Measurements from ENCODE around the gene TXNL4B. TPM values are rescaled to one million over a fixed set of nuclear protein-coding genes. Genes with fewer than 3 reads are reported as not detected.

TXNL4B gene
- polyA plus RNA-seq, 4 donors: 11.3 to 22.1 (median 12.1) TPM

GRCh38 chr16:72044296-72044695 is 49.1 kb downstream of the TXNL4B start:
- WGBS, 3 donors: 74 to 78% (median 75%) methylated on average over 6 of the region's 6 CpGs
- no peaks in the 10 kb centered on the region for H3K27me3 ChIP-seq (ENCODE audit: control insufficient read depth in 3 of 3, insufficient read depth in 3 of 3, low read length in 3 of 3)
- H3K9me3 ChIP-seq (ENCODE audit: control insufficient read depth in 2 of 2, insufficient read depth in 1 of 2, low read depth in 1 of 2, low read length in 1 of 2): peaks cover 0 to 4% of the 10 kb centered on the region in 2 donors
- no peak for DNase-seq
- H3K4me1 ChIP-seq (ENCODE audit: control insufficient read depth in 3 of 3, insufficient read depth in 2 of 3, low read depth in 1 of 3, low read length in 2 of 3): peaks cover 0 to 3% (median 0%) of the 10 kb centered on the region in 3 donors
- no peak for FAIRE-seq
- H3K4me3 ChIP-seq (ENCODE audit: low read depth in 1 of 3, low read length in 3 of 3): no peak overlapping the region
- peaks cover 0 to 8% (median 0%) of the 10 kb centered on the region in 3 donors for H3K36me3 ChIP-seq (ENCODE audit: control insufficient read depth in 3 of 3, insufficient read depth in 2 of 3, low read depth in 1 of 3, low read length in 3 of 3)
- H3K27ac ChIP-seq (ENCODE audit: low read depth in 1 of 3, low read length in 2 of 3): no peak overlapping the region

GRCh38 chr16:72043539-72043938 is 49.9 kb downstream of the TXNL4B start:
- DNase-seq (no peak), FAIRE-seq (no peak)
- H3K36me3 ChIP-seq (ENCODE audit: control insufficient read depth in 3 of 3, insufficient read depth in 2 of 3, low read depth in 1 of 3, low read length in 3 of 3): peaks cover 0 to 8% (median 0%) of the 10 kb centered on the region in 3 donors
- no peaks in the 10 kb centered on the region for H3K9me3 ChIP-seq (ENCODE audit: control insufficient read depth in 2 of 2, insufficient read depth in 1 of 2, low read depth in 1 of 2, low read length in 1 of 2)
- H3K4me1 ChIP-seq (ENCODE audit: control insufficient read depth in 3 of 3, insufficient read depth in 2 of 3, low read depth in 1 of 3, low read length in 2 of 3): peaks cover 0 to 3% (median 0%) of the 10 kb centered on the region in 3 donors
- H3K4me3 ChIP-seq (ENCODE audit: low read depth in 1 of 3, low read length in 3 of 3): no peak overlapping the region
- WGBS, 3 donors: 92 to 97% (median 94%) methylated on average over 1 of the region's 1 CpG
- H3K27me3 ChIP-seq (ENCODE audit: control insufficient read depth in 3 of 3, insufficient read depth in 3 of 3, low read length in 3 of 3): no peaks in the 10 kb centered on the region
- H3K27ac ChIP-seq (ENCODE audit: low read depth in 1 of 3, low read length in 2 of 3): no peak overlapping the region

DNA sequence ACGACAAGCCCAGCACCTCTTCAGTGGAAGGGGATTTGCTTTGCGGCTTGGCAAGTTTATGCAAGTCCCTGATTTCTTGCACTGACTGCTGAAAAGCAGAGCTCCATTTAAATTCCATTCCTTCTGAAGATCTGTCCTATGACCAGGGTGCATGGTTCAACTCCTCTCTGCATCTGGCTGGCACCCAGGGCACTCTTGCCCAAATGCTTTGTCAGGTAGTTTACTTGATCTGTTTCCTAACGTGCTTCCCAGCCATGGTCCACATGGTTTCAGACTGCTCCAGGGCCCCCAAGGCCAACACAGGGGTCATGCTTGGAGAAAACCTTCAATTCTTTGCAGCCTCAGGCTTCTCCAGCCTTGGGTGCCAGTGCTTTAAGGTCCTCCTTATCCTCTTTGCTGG is 50.4 kb downstream of the TXNL4B start:
- WGBS, 3 donors: 36 to 47% (median 38%) methylated on average over 3 of the region's 3 CpGs
- H3K4me1 ChIP-seq (ENCODE audit: control insufficient read depth in 3 of 3, insufficient read depth in 2 of 3, low read depth in 1 of 3, low read length in 2 of 3): peaks cover 0 to 3% (median 0%) of the 10 kb centered on the region in 3 donors
- no peaks in the 10 kb centered on the region for H3K27me3 ChIP-seq (ENCODE audit: control insufficient read depth in 3 of 3, insufficient read depth in 3 of 3, low read length in 3 of 3)
- H3K4me3 ChIP-seq (ENCODE audit: low read depth in 1 of 3, low read length in 3 of 3): no peak overlapping the region
- peaks cover 0 to 8% (median 0%) of the 10 kb centered on the region in 3 donors for H3K36me3 ChIP-seq (ENCODE audit: control insufficient read depth in 3 of 3, insufficient read depth in 2 of 3, low read depth in 1 of 3, low read length in 3 of 3)
- no peaks in the 10 kb centered on the region for H3K9me3 ChIP-seq (ENCODE audit: control insufficient read depth in 2 of 2, insufficient read depth in 1 of 2, low read depth in 1 of 2, low read length in 1 of 2)
- DNase-seq (peak in 1 of 2 donors; percentile 28), FAIRE-seq (no peak)
- no peak overlapping the region for H3K27ac ChIP-seq (ENCODE audit: low read depth in 1 of 3, low read length in 2 of 3)

- H3K27me3 ChIP-seq (ENCODE audit: control insufficient read depth in 3 of 3, insufficient read depth in 3 of 3, low read length in 3 of 3): no peaks in the 10 kb centered on the region
- FAIRE-seq: no peak
- H3K9me3 ChIP-seq (ENCODE audit: control insufficient read depth in 2 of 2, insufficient read depth in 1 of 2, low read depth in 1 of 2, low read length in 1 of 2): no peaks in the 10 kb centered on the region
- peaks cover 0 to 8% (median 0%) of the 10 kb centered on the region in 3 donors for H3K36me3 ChIP-seq (ENCODE audit: control insufficient read depth in 3 of 3, insufficient read depth in 2 of 3, low read depth in 1 of 3, low read length in 3 of 3)
- DNase-seq: no peak
- H3K27ac ChIP-seq (ENCODE audit: low read depth in 1 of 3, low read length in 2 of 3): no peak overlapping the region
- no peak overlapping the region for H3K4me3 ChIP-seq (ENCODE audit: low read depth in 1 of 3, low read length in 3 of 3)
- WGBS, 3 donors: 19 to 55% (median 25%) methylated on average over 2 of the region's 2 CpGs
- peaks cover 0 to 3% (median 0%) of the 10 kb centered on the region in 3 donors for H3K4me1 ChIP-seq (ENCODE audit: control insufficient read depth in 3 of 3, insufficient read depth in 2 of 3, low read depth in 1 of 3, low read length in 2 of 3)
Observed at GRCh38 chr16:72042157-72042660, 51.2 kb downstream of the TXNL4B start.

DNA sequence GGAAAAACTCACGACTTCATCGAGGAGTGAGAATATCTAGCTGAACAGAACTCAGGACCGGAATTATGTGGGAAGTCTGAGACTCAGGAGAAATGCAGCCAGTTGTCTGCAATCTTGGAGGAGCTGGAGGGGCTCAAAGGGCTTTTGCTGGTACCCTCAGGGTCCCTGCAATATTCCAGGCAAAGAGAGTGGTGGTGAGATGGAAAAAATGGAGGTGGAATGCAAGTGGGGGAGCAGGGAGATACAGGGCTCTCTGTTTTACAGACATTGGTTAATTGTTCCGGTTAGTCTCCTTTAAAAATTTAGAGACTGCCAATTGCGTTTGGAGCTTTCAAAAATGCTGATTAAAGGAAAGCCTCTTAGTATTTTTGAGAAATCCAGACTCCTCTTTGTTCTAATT is 57.3 kb downstream of the TXNL4B start:
- Histone ChIP-seq H3K4me3 (ENCODE audit: low read depth in 1 of 3, low read length in 3 of 3) (no peak overlapping the region), H3K4me1 (ENCODE audit: control insufficient read depth in 3 of 3, insufficient read depth in 2 of 3, low read depth in 1 of 3, low read length in 2 of 3) (no peaks in the 10 kb centered on the region), H3K27me3 (ENCODE audit: control insufficient read depth in 3 of 3, insufficient read depth in 3 of 3, low read length in 3 of 3) (no peaks in the 10 kb centered on the region), H3K27ac (ENCODE audit: low read depth in 1 of 3, low read length in 2 of 3) (no peak overlapping the region), H3K36me3 (ENCODE audit: control insufficient read depth in 3 of 3, insufficient read depth in 2 of 3, low read depth in 1 of 3, low read length in 3 of 3) (peaks cover 0 to 2% (median 0%) of the 10 kb centered on the region in 3 donors), H3K9me3 (ENCODE audit: control insufficient read depth in 2 of 2, insufficient read depth in 1 of 2, low read depth in 1 of 2, low read length in 1 of 2) (no peaks in the 10 kb centered on the region)
- FAIRE-seq: no peak
- 81 to 93% (median 89%) methylated on average over 5 of the region's 5 CpGs for WGBS, 3 donors
- DNase-seq: no peak

Other genes starting within 250 kb of the TXNL4B start
- gene ATXN1L, start 247.6 kb downstream of the TXNL4B start, polyA plus RNA-seq: 10 to 100 TPM in 2 of 4 donors, 1 to 10 TPM in 2; 4.3 to 21.3 (median 7.7) TPM
- gene ZNF821, start 209.4 kb downstream of the TXNL4B start, polyA plus RNA-seq: 10 to 100 TPM in 3 of 4 donors, 1 to 10 TPM in 1; 7.2 to 15.7 (median 11.2) TPM
- 100 to 1,000 TPM; 112 to 257 (median 155) TPM for gene IST1, start 198.1 kb downstream of the TXNL4B start, polyA plus RNA-seq
- gene PKD1L3, start 93.2 kb downstream of the TXNL4B start, polyA plus RNA-seq: under 1 TPM in 3 of 4 donors, not detected in 1; 0.01 to 0.30 (median 0.27) TPM
- 1 to 10 TPM; 1.1 to 8.3 (median 5.1) TPM for gene DHODH, start 84.9 kb downstream of the TXNL4B start, polyA plus RNA-seq
- 10 to 100 TPM in 1 of 4 donors, 1 to 10 TPM in 2, under 1 TPM in 1; 0.32 to 15.2 (median 3.0) TPM for gene HP, start 39.1 kb downstream of the TXNL4B start, polyA plus RNA-seq
- 1 to 10 TPM in 2 of 4 donors, under 1 TPM in 1, not detected in 1; 0.56 to 1.9 (median 1.1) TPM for gene HPR, start 30.4 kb downstream of the TXNL4B start, polyA plus RNA-seq
- gene DHX38, start 227 bp upstream of the TXNL4B start, polyA plus RNA-seq: 10 to 100 TPM; 40.6 to 63.7 (median 55.9) TPM
- 1 to 10 TPM; 1.1 to 5.2 (median 2.3) TPM for gene PMFBP1, start 78.5 kb upstream of the TXNL4B start, polyA plus RNA-seq